Fibroblast of pulmonary artery (primary cell): ENCODE results near the gene ASF1A.
"Not testable (repeated sequence)": the region's sequence is repeated elsewhere in the genome, so short reads cannot be mapped to it uniquely, and the experiment has no call there.

ENCODE experiments used
- DNase-seq: peaks from one replicate; pipeline ENCODE4 v3.0.0-alpha.2; 2010; ENCODE audit warnings: low read depth
- H3K4me3 ChIP-seq: replicated peaks from 2 replicates; pipeline ENCODE4 v1.5.1; 2011; ENCODE audit warnings: low read depth, mild to moderate bottlenecking, control low read depth, low read length, moderate library complexity
- CTCF ChIP-seq: IDR thresholded peaks from 2 replicates; pipeline ENCODE4 v1.5.1; 2011; ENCODE audit warnings: mild to moderate bottlenecking, control low read depth, low read length, inconsistent platforms; ENCODE audit errors: missing control alignments

ASF1A gene

GRCh38 chr6:118862443-118862842 lies 31.5 kb upstream of the ASF1A start:
- TF ChIP-seq CTCF, result no peak
- no peak overlapping the region for H3K4me3 ChIP-seq
- no peak for DNase-seq

GRCh38 chr6:118864341-118865099 lies 29.4 kb upstream of the ASF1A start:
- no peak for TF ChIP-seq CTCF
- H3K4me3 ChIP-seq, result no peak overlapping the region
- peak; percentile 23 for DNase-seq

GRCh38 chr6:118865100-118865391 lies 28.9 kb upstream of the ASF1A start:
- H3K4me3 ChIP-seq, result no peak overlapping the region
- no peak for DNase-seq
- no peak for TF ChIP-seq CTCF

DNA sequence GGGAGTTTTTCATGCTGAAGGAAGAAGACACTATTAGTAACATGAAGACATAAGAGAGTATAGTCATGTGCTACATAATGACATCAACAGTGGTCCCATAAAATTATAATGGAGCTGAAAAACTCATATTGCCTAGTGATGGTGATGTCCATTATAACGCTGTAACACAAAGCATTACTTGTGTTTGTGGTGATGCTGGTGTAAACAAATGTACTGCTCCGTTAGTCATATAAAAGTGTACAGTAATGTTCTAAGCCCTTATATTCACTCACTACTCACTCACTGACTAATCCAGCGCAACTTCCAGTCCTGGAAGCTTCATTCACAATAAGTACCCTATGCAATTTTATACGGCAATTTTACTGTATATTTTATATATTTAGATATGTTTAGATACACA lies 26.8 kb upstream of the ASF1A start:
- no peak for TF ChIP-seq CTCF
- no peak overlapping the region for H3K4me3 ChIP-seq
- DNase-seq, result no peak

GRCh38 chr6:118868901-118869300 lies 25.1 kb upstream of the ASF1A start:
- H3K4me3 ChIP-seq, DNase-seq: not testable (repeated sequence)

DNA sequence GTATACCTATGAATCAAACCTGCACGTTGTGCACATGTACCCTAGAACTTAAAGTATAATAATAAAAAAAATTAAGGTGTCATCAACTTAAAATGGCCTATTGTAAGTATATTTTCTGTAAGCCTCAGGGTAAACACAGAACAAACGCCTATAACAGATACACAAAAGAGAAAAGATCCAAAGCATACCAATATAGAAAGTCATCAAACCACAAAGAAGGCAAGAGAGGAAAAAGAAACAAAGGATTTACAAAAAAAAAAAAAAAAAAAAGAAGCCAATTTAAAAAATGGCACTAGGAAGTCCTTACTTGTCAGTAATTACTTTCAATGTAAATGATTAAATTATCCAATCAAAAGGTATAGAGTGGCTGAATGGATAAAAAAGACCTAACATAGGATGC lies 24.6 kb upstream of the ASF1A start:
- DNase-seq, result peak; percentile 61
- H3K4me3 ChIP-seq, result no peak overlapping the region
- no peak for TF ChIP-seq CTCF

DNA sequence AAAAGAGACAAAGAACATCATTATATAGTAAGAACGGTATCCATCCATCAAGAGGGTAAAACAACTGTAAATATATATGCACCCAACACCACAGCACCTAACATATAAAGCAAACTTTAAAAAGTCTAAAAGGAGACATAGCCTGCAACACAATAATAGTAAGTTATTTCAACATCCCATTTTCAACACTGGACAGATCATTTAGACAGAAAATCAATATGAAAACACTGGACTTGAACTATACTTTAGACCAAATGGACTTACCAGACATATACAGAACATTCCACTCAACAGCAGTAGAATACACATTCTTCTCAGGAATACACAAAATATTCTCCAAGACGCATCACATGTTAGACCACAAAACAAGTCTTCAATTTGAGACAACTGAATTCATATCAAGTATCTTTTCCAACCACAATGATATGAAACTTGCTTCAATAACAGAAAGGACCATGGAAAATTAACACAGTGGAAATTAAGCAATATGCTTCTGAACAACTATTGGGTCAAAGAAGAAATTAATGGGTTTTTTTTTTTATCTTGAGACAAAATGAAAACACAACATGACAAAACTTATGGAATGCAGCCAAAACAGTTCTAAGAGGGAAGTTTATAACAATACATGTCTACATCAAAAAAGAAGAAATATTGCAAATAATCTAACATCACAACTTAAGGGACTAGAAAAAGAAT lies 23.9 kb upstream of the ASF1A start:
- H3K4me3 ChIP-seq, result no peak overlapping the region
- no peak for TF ChIP-seq CTCF
- DNase-seq, result peak; percentile 84
